SHP77 (cell line): Measurements from ENCODE around the gene PPP2CA.
A peak's percentile ranks its signal among the peaks of the same experiment; 100 is the strongest.
"Not testable (repeated sequence)": the region's sequence is repeated elsewhere in the genome, so short reads cannot be mapped to it uniquely, and the experiment has no call there.

Source experiments
- DNase-seq, 2 experiments: peaks; one replicate each; lab custom pipeline; 2025; lab: John Stamatoyannopoulos, UW

Gene PPP2CA

DNA sequence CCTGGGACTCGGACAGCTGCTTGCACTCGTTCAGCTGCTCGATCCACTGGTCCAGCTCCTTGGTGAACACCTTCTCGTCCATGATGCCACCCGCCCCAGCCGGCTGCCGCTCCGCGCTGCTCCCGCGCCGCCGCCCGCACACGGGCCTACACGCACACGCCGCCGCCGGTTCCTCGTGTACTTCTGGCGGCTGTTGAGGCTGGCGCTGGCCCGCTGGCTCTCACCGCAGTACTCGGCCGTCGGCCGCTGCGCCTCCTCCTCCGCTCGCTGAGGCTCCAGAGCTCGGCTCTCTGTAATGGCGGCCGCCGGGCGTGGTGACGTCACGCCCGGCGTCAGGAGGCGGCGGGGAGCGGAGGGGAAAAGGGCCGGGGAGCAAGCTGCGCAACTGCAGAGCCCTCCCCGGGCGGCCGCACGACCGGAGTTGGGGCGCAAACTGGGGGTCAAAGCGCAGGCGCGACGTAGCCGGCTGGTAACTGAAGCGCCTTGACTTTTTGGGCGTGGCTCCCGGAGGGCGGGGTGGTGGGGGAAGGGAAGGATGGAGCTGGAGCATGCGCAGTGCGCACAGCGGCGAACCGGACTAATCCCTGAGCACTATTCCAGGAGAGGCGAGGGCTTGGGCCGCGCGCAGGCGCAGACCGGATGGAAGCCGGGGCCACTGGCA lies at the start of gene PPP2CA:
PPP2CA (minus strand) TSS at position 294 of the 661 bp plus-strand sequence; CDS start at position 82, 212 bp downstream.
- peak; percentile 90 to 93 for DNase-seq

DNA sequence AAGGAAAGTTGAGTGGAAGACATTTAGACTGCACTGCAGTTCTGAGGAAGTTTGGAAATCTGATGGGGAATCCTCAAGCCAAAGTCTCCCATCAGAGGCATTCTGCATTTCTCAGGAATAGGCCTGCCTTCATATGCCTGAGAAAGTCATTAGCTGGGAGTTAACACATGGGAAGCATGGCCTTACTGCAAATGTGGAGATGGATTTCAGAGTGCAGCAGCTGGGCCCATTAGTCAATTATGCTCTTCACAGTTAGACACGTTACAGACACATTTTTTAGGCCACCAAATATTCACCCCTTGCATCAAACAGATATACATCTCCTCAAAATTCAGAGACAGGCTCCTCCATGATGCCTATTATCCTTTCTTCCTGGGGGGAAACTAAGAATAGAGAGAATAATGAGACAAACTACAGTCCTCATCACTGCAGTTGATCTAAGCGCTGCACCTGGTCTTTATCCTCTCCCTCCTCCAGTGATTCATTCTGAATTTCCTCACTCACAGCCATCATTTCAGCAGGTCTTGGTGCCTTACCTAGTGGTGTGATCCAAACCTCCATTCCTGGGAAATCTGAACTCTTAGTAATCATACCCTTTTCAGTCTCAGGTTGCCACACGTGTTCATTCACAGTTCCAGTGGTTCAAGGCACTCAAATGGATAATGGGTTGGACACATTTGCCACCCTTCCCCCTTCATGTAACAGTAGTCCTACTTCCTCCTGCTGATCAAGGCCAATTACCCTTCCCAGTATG lies 47.9 kb upstream of the PPP2CA start:
- no peak for DNase-seq

DNA sequence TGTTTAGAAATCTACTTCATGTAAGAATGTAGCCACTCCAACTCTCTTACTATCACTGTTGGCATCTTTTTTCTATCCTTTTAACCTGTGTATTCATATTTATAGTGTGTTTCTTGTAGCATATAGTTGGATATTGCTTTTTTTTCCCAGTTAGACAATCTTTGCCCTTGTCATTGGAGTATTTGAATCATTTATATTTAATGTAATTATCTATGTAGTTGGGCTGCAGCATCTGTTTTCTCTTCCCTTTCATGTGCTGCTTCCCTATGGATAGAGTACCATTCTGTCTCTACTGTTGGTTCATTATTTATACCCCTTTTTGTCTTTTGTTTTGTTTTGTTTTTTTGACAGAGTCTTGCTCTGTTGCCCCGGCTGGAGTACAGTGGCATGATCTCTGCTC lies 45.2 kb upstream of the PPP2CA start:
- DNase-seq = no peak

DNA sequence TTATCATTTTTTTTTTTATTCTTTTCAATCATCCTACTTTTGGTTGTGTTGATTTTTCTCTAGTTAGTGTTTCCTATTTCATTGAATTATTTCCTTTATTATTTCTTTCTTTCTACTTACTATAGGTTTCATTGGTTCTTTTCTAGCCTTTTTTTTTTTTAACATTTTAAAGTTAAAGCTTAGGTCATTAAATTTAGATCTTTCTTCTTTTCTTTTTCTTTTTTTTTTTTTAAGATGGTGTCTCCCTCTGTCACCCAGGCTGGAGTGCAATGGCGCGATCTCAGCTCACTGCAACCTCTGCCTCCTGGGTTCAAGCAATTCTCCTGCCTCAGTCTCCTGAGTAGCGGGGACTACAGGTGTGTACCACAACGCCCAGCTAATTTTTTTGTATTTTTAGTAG lies 43.0 kb upstream of the PPP2CA start:
- no peak for DNase-seq

DNA sequence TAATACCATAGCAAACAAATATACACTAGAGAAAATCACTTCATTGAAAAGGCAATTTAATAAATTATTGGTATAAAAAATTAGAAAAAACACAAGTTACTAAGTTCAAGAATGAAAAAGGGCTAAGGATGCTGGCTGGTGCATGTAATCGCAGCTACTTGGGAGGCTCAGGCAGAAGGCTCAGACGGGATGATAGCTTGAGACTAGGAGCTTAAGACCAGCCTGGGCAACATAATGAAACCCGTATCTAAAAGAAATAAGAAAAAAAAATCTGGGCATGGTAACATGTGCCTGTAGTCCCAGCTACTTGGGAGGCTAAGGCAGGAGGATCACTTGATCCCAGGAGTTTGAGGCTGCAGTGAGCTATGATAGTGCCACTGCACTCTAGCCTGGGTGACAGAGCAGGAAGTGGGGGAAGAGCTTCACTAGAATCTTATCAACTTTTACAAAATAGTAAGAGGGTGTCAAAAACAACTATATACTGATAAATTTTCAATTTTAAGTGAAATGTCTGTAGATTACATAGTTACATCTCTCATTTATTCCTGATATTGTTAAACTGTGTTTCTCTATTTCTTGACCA lies 42.2 kb upstream of the PPP2CA start:
- no peak for DNase-seq

DNA sequence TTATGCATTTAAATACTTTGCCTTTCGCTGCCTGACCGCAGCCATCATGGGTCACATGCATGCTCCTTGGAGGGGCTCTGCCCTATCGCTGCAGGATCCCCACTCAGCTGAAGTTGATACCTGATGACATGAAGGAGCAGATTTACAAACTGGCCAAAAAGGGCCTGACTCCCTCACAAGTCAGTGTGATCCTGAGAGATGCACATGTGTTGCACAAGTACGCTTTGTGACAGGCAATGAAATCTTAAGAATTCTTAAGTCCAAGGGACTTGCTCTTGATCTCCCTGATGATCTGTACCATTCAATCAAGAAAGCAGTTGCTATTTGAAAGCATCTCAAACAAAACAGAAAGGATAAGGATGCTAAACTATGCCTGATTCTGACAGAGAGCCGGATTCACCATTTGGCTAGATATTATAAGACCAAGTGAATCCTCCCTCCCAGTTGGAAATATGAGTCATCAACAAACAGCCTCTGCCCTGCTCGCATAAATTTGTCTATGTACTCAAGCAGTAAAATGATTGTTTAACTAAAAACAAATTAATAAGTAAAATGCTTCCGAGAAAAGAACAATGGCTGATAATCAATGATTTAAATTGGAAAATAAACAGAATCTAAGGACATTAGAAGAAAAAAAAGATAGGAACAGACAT lies 41.6 kb upstream of the PPP2CA start:
- DNase-seq = no peak

DNA sequence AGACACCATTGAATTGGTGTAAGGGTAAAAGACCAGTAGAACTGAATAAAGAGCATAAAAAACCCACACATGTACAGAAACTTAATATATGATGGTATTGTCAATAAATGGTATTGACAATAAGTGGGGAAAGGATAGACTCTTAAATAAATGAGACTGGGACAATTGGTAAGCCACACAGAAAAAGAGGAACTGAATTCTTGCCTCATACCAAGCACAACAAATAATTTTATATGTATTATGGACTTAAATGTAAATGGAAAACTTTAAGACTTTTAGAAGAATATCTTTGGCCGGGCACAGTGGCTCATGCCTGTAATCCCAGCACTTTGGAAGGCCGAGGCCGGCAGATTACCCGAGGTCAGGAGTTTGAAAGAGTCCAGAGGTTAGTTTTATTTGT lies 37.9 kb upstream of the PPP2CA start:
- DNase-seq = no peak

DNA sequence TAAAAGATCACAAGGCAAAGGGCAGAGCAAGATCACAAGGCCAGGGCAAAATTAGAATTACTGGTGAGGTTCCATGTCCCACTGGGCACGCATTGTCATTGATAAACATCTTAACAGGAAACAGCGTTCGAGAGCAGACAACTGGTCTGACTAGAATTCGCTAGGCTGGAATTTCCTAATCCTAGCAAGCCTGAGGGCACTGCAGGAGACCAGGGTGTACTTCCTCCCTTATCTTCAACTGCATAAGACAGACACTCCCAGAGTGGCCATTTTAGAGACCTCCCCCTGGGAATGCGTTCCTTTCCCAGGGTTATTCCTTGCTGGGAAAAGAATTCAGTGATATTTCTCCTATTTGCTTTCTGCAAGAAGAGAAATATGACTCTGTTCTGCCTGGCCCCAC lies 36.8 kb upstream of the PPP2CA start:
- DNase-seq = not testable (repeated sequence)

DNA sequence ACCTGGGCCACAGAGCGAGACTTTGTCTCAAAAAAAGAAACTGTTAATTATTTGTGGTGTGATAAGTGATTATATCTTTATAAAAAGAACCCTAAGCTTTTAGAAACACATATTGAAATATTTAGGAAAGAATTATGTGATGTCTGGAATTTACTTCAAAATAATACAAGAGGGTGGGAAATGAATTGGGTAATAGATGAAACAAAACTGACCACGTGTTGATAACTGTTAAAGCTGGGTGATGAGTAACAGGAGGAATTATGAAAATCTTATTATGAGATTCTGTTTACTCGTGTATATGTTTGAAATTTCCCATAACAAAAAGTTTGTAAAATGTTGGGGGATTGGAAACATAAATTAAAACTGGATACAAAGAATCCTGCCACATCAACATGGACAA lies 33.0 kb upstream of the PPP2CA start:
- DNase-seq = no peak

DNA sequence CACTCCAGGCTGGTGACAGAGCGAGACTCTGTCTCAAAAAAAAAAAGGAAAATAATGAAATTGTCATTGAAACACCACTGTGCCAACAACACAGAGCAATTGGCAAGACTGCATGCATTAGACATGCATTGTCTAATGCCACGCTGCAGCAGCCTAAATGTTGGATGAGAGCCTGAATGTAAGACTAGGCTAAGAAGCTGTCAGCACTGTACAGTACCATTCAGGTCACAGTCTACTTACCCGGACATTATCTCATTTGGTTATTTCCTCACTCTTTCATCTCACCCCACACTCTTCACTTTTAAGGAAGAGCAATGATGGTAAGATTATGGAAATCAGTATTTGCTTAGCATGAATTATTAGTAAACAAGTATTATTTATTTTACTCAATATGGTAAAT lies 31.3 kb upstream of the PPP2CA start:
- no peak for DNase-seq

DNA sequence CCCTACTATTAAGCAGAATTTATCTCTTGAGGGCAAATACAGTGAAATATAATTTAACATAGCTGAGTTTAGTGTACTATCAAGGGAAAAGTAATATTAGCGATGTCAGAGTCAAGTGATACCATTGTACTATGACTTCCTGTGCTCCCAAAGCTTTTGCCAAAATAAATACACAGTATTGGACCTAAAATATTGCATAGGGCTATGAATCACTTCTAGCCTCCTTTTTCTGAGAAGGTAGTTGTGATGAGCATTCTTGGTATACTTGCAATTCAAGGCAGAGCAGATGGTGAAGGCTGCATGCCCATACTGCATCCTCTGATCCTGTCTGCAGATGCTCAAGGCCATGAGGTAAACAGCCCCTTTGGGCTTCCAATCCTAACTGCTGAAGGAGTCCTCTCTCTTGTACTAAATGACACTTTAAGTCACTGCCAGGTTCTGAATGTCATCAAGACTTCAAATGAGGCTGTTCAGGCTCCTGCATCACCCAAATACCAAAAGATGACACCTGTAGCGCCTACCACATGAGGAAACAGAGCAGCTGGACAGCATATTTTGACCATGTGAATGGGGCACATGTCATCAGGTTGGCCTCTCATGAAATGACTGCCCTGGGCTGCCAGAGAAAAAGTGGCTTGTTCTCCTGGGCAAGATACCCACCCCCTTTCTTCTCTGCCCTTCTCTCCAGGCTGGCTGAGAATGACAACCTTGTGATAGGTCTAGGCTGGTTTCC lies 29.7 kb upstream of the PPP2CA start:
- no peak for DNase-seq

DNA sequence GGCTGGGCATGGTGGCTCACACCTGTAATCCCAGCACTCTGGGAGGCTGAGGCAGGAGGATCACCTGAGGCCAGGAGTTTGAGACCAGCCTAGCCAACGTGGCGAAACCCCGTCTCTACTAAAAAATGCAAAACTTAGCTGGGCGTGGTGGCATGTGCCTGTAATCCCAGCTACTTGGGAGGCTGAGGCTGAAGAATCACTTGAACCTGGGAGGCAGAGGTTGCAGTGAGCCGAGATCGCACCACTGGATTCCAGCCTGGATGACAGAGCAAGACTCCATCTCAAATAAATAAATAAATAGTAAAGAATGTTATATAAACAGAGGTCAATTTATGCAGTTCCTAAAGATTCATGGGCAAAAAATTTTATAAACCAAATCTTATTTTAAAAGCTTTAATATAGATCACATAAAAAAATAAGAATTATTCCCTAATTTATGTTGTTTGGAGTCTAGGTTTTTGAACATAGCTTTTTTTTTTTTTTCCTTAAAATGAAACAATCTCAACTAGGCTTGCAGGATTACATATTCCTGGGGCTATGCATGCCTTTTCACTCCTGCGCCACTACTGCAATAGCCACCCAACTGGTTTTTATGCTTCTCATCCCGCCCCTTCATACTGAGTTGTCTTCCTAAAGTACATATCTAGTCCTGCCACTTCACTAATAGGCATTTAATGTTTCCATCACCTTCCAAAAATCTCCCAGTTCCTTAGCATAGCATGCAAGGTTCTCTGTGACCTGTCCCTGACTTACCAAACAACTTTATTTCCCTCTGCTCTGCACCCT lies 27.7 kb upstream of the PPP2CA start:
- DNase-seq = not testable (repeated sequence)

DNA sequence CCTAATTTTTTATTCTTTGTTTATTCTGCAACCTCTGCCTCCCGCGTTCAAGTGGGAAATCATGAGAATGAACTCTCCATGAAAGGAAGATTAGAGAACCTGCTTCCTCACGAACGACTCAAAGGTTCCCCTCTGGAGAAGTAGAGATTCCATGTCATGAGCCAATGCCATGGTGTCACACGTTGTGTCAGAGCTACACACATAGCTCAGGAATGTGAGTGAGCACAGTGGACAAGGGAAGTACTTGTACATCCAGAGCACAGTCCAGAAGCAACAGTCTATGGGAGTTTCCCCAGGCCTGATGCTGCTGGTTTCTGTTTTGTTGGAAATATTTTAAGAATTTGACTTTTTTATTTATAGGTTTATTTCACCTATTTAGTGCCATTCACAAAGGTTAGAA lies 26.8 kb upstream of the PPP2CA start:
- DNase-seq = no peak

DNA sequence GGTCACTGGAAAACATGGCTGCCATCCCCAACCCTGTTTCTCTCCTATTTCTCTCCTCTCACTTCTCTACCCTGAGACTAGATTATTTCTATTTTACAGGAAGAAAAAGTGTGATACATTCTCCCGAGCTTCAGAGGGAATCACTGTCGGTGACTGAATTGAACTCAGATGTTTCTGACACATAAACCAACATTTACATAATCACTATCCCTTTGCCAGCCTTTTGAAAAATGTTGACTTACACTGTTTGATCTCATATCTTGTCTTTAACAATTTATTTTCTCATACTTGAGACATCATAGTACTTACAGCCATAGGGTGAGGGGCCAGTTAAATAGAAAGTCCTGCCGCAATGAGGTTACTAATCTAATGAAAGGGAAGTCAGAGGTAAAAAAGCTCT lies 25.1 kb upstream of the PPP2CA start:
- DNase-seq = no peak

DNA sequence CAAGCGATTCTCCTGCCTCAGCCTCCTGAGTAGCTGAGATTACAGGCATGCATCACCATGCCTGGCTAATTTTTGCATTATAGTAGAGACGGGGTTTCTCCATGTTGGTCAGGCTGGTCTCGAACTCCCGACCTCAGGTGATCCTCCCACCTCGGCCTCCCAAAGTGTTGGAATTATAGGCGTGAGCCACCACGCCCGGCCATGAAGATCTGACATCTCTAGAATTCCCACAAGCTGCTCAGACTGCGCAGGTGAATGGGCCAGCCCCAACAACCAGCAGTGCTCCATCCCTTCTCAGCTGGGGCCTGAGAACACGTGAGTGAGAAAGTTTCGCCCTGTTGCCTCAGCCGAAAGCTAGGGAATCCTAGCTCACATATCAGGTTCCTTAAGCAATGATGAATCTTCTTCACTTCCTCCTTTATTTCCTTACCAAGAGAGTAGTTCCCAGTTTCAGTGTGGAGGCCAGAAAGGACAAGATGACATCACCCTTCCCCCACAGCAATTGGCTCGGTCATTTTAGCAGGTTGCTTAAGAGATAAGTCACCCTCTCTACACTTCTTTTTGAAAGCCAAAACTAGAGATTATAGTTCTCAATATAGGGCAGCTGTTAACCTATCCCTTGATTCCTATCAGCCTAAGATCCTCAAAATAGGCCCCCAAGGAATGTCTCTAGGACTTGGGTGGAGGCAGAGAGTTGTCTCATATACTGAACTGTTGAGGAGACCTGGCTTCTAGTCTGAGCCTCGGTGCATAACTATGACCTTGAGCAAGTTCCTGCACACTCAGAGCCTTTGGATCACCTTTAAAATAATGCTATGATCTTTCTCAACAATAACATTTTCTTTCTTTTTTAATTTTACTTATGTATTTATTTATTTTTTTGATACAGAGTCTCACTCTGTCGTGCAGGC lies 23.9 kb upstream of the PPP2CA start:
- DNase-seq = no peak

DNA sequence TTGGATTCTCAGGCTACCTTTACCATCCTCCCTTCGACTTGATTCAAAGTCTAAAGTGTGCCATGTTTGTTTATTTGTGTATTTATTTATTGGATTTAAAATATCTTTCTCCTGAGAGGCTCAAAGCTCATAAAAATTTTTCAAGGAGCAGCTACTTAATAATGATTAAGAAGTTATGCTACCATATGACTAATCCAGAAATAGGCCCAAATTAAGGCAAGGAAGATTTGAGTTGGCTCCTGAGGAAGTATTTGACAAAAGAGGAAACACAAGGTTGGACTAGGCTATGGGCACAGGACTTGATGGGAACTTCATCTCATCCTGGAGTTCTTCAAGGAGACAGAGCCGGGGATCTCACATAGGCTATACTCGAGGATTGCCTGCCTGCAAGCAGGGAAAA lies 22.4 kb upstream of the PPP2CA start:
- DNase-seq = no peak

DNA sequence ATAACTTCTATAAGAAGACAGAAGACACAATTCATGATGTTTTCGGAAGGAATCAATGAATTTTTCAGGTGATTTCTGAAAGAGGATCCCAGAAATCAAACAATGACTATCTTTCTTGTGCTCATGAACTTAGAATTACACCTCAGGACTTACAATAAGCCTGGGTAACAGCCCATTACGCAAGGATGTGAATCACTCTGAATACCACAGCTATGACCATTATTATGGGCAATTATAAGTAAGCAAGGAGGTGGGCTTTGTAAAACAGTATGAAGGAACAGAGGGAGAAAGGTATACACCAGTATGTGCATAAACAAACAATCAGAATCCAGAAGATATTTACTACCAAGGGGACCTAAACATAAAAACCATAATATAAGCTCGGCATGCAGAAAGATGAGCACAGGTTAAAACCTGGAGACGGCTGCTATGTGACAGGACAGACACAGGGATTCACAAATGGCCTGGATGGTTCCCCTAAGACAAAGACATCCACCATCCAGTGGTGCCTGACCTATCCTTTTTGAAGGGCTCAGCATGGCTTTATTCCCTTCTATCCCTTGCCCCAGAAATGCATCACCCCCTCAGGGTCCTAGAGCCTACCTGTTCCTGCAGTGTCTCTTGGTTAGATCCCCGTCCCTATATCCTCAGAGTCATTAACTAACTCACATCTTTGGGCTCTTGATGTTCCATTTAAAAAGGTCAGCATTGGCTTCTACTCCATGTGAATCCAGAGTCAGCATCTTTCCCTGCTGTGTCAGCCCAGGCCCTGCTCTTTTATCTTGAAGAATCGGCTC lies 21.8 kb upstream of the PPP2CA start:
- DNase-seq = peak in 1 of 2 experiments; percentile 27

DNA sequence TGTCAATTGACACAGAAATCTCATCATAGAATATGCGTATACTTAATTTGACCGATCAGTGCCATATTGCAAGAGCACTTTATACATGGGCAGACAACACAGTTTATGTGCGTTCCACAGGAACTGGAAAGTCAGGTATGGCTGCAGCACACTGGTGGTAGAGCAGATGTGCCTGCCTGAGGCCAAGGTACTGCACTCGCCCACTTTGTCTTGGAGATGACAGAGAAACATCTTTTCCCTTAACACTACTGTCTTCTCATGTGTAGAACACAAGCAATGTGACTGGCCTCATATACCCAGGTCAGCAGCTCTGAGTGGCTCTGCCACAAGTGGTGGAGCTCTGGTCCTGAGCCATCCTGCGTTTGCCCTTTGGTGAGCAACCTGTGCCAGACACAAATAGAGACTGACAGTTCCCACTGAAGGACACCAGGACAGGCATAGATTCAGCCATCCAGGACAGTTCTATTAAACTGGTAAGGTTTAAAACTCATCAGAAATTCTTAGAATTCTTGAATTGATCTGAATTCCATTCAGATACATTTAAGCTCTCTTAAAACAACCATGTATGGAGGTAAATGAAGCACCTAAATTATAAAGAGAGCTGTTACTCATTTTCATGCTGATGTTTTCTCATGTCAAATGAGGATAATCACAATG lies 21.0 kb upstream of the PPP2CA start:
- DNase-seq = no peak

DNA sequence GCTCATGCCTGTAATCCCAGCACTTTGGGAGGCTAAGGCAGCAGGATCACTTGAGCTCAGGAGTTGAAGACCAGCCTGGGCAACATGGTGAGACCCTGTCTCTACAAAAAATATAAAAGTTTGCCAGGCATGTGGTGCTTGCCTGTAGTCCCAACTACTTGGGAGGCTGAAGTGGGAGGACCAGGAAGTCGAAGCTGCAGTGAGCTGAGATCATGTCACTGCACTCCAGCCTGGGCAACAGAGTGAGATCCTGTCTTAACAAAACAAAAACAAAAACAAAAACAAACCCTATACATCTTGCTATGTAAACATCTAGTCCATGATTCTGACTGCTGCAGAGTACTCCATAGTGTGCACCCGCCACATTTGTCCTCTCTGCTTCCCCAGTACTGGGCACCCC lies 19.8 kb upstream of the PPP2CA start:
- no peak for DNase-seq
